IMR-90 (cell line): ENCODE results near the gene LIN52. TPM values are rescaled to one million over a fixed set of nuclear protein-coding genes. Genes with fewer than 3 reads are reported as not detected.
"Not testable (repeated sequence)": the region's sequence is repeated elsewhere in the genome, so short reads cannot be mapped to it uniquely, and the experiment has no call there.

Source experiments
- ATAC-seq: fragments of 200-7000 bp; cut with Tn5 transposase; 2 replicates; pipeline ENCODE4 v1.9.1; 2020; ENCODE audit warnings: low read depth, mild to moderate bottlenecking, moderate library complexity
- BruUV-seq: library from RNA; stranded (reverse); fragments of 400-500 nt; replicated peaks from 2 replicates; lab custom pipeline; 2021; lab: Mats Ljungman, UMichigan
- CTCF ChIA-PET: fragments of 300-600 bp; formaldehyde crosslinking; extraction: SDS; loops from one replicate; lab custom pipeline; 2021; ENCODE audit warnings: antibody characterized with exemption; lab: Yijun Ruan, JAX
- POLR2A ChIA-PET: fragments of 300-600 bp; sonication (Branson Sonifier 250); formaldehyde crosslinking; loops from one replicate; lab custom pipeline; 2022; ENCODE audit warnings: antibody characterized with exemption; ENCODE audit not compliant: unreplicated experiment; lab: Charles Lee
- DNase-seq: peaks from one replicate; pipeline ENCODE4 v3.0.0; 2013
- H2AFZ ChIP-seq: replicated peaks from 2 replicates; pipeline ENCODE3; 2013; ENCODE audit warnings: low read length, mild to moderate bottlenecking; ENCODE audit not compliant: poor library complexity
- H2AK5ac ChIP-seq: 2 replicates; pipeline ENCODE4 v1.6.1; 2013; ENCODE audit warnings: low read depth, low read length, inconsistent platforms
- H2AK9ac ChIP-seq: replicated peaks from 2 replicates; pipeline ENCODE3; 2013; ENCODE audit warnings: mild to moderate bottlenecking, low read depth, low read length, moderate library complexity; ENCODE audit not compliant: poor library complexity
- H2BK120ac ChIP-seq: 2 replicates; pipeline ENCODE4 v1.6.1; 2013; ENCODE audit warnings: low read depth, low read length, inconsistent platforms
- H2BK15ac ChIP-seq: 3 replicates; pipeline ENCODE4 v1.6.1; 2013; ENCODE audit warnings: low read depth, low read length, inconsistent platforms
- H2BK20ac ChIP-seq: 2 replicates; pipeline ENCODE4 v1.6.1; 2013; ENCODE audit warnings: low read depth, mild to moderate bottlenecking, inconsistent platforms, low read length, moderate library complexity
- H2BK5ac ChIP-seq: 2 replicates; pipeline ENCODE4 v1.6.1; 2013; ENCODE audit warnings: mild to moderate bottlenecking, low read depth, low read length, inconsistent platforms; ENCODE audit not compliant: poor library complexity, severe bottlenecking
- H3K14ac ChIP-seq: replicated peaks from 2 replicates; pipeline ENCODE4 v1.6.1; 2013; ENCODE audit warnings: low read depth, low read length, inconsistent platforms
- H3K18ac ChIP-seq: 2 replicates; pipeline ENCODE4 v1.6.1; 2013; ENCODE audit warnings: low read depth, low read length, control low read depth
- H3K23ac ChIP-seq: 2 replicates; pipeline ENCODE4 v1.6.1; 2013; ENCODE audit warnings: low read depth, low read length, inconsistent platforms
- H3K27ac ChIP-seq: 2 replicates; pipeline ENCODE4 v1.5.1; 2013; ENCODE audit warnings: mild to moderate bottlenecking, control low read depth, low read length; ENCODE audit not compliant: insufficient read depth
- H3K27me3 ChIP-seq: 2 replicates; pipeline ENCODE4 v1.6.1; 2013; ENCODE audit warnings: low read length; ENCODE audit not compliant: control insufficient read depth, insufficient read depth
- H3K36me3 ChIP-seq: 2 replicates; pipeline ENCODE4 v1.6.1; 2013; ENCODE audit warnings: low read length, mixed read lengths; ENCODE audit not compliant: control insufficient read depth, insufficient read depth
- H3K4ac ChIP-seq: 2 replicates; pipeline ENCODE4 v1.6.1; 2013; ENCODE audit warnings: low read depth, low read length, inconsistent platforms
- H3K4me1 ChIP-seq: 2 replicates; pipeline ENCODE4 v1.6.1; 2013; ENCODE audit warnings: low read length, mixed read lengths; ENCODE audit not compliant: control insufficient read depth, insufficient read depth
- H3K4me2 ChIP-seq: 2 replicates; pipeline ENCODE4 v1.6.1; 2013; ENCODE audit warnings: low read depth, mild to moderate bottlenecking, control low read depth, low read length, moderate library complexity
- H3K4me3 ChIP-seq: 2 replicates; pipeline ENCODE4 v1.5.1; 2013; ENCODE audit warnings: low read depth, mild to moderate bottlenecking, control low read depth, low read length, moderate library complexity; ENCODE audit not compliant: insufficient read depth
- H3K56ac ChIP-seq: 2 replicates; pipeline ENCODE4 v1.6.1; 2013; ENCODE audit warnings: low read length, inconsistent platforms; ENCODE audit not compliant: insufficient read depth; ENCODE audit errors: extremely low read depth
- H3K79me1 ChIP-seq, 2 experiments: 2 replicates each; pipeline ENCODE4 v1.6.1; 2013; ENCODE audit warnings: low read length in 2 of 2, inconsistent platforms in 1 of 2, low read depth in 1 of 2
- H3K9ac ChIP-seq: 2 replicates; pipeline ENCODE4 v1.6.1; 2013; ENCODE audit warnings: low read depth, low read length, control low read depth
- H3K9me1 ChIP-seq: 2 replicates; pipeline ENCODE4 v1.6.1; 2013; ENCODE audit warnings: low read length, inconsistent platforms; ENCODE audit not compliant: insufficient read depth
- H3K9me3 ChIP-seq: 2 replicates; pipeline ENCODE4 v1.6.1; 2013; ENCODE audit warnings: low read length; ENCODE audit not compliant: control insufficient read depth, insufficient read depth
- H4K20me1 ChIP-seq: 2 replicates; pipeline ENCODE4 v1.6.1; 2013; ENCODE audit warnings: low read length, inconsistent platforms; ENCODE audit not compliant: insufficient read depth
- H4K5ac ChIP-seq: 2 replicates; pipeline ENCODE4 v1.6.1; 2013; ENCODE audit warnings: mild to moderate bottlenecking, low read depth, low read length, control low read depth
- H4K8ac ChIP-seq, 2 experiments: 2 replicates each; pipeline ENCODE4 v1.6.1; 2013; ENCODE audit warnings: low read depth in 2 of 2, low read length in 2 of 2, control low read depth in 1 of 2, inconsistent platforms in 1 of 2
- H4K91ac ChIP-seq: 2 replicates; pipeline ENCODE4 v1.6.1; 2013; ENCODE audit warnings: low read depth, low read length, inconsistent platforms; ENCODE audit not compliant: insufficient read depth
- CTCF ChIP-seq: conservative IDR thresholded peaks from 2 replicates; pipeline ENCODE4 v1.5.1; 2012; ENCODE audit warnings: mild to moderate bottlenecking, low read depth, low read length, improper control_type of control experiment
- RAD21 ChIP-seq: IDR thresholded peaks from 2 replicates; pipeline ENCODE4 v1.6.1; 2012; ENCODE audit warnings: low read length, improper control_type of control experiment
- SMC3 ChIP-seq: fragments of 150-350 bp; IDR thresholded peaks from 2 replicates; pipeline ENCODE4 v1.6.1; 2016; ENCODE audit warnings: low read depth, mild to moderate bottlenecking, antibody characterized with exemption, low read length, moderate library complexity
- WGBS, 2 experiments: methylation state at CpG; one replicate each; pipeline versions ENCODE4 v1.1.5 to v1.1.7; 2013; ENCODE audit warnings: missing lambda C conversion rate in 2 of 2; ENCODE audit not compliant: insufficient read length in 1 of 2; ENCODE audit errors: extremely low coverage in 2 of 2; 5-methylcytosine and 5-hydroxymethylcytosine counted together
- dilution Hi-C: fragments of 300-500 bp; cut with HindIII; formaldehyde crosslinking; loops from one replicate; pipeline ENCODE4 v1.14.3; 2018; ENCODE audit warnings: low sequenced_read_pairs; ENCODE audit not compliant: unreplicated experiment
- in situ Hi-C: fragments of 300-500 bp; cut with MboI; formaldehyde crosslinking; loops from 3 replicates; pipeline ENCODE4 v1.14.3; 2019; ENCODE audit warnings: low sequenced_read_pairs, inconsistent platforms, mixed read lengths
- intact Hi-C: fragments of 100-400 bp; cut with micrococcal nuclease; formaldehyde crosslinking; loops from 2 replicates; pipeline ENCODE4 v1.10.0; 2022
- polyA plus RNA-seq, 3 experiments: library from polyadenylated mRNA; depleted of rRNA; stranded (reverse); fragments of >200 nt; gene quantifications; 2 replicates each; pipeline ENCODE4 v1.2.3, GENCODE V29; 2012; ENCODE audit warnings: low replicate concordance in 1 of 3
- total RNA-seq: library from RNA; depleted of rRNA; stranded (reverse); fragments of >200 nt; gene quantifications from 2 replicates; pipeline ENCODE4 v1.2.3, GENCODE V29; 2012

LIN52 gene
- total and polyA plus RNA-seq, 2 of the 4 experiments (the other 2 are of a cell fraction): 6.1 to 11.5 TPM

GRCh38 chr14:74111395-74112216, 26.9 kb downstream of the LIN52 start:
- intact Hi-C loops: loop anchor here (1.0 to 10.0 kb wide), 3 partner anchors 140 to 363 kb away; no protein-coding TSS in a partner anchor
- H2BK20ac ChIP-seq, BruUV-seq, H3K36me3 ChIP-seq, H2AK5ac ChIP-seq, H2BK120ac ChIP-seq, H3K9ac ChIP-seq, H3K23ac ChIP-seq, H3K9me1 ChIP-seq, H3K27ac ChIP-seq, H2BK5ac ChIP-seq, H3K9me3 ChIP-seq, H3K18ac ChIP-seq, dilution Hi-C loops, H3K27me3 ChIP-seq, H4K8ac ChIP-seq, H3K4me2 ChIP-seq, H3K56ac ChIP-seq, H3K4me3 ChIP-seq, H4K5ac ChIP-seq, H3K14ac ChIP-seq, H2AFZ ChIP-seq, POLR2A ChIA-PET, H4K91ac ChIP-seq, H3K79me1 ChIP-seq, H4K20me1 ChIP-seq, H3K4me1 ChIP-seq, H2BK15ac ChIP-seq, H2AK9ac ChIP-seq, H3K4ac ChIP-seq: not testable (repeated sequence)
- DNase-seq (peak; percentile 69), ATAC-seq (peak; percentile 90)
- in situ Hi-C loops: loop anchor here (5.0 kb wide), 1 partner anchor 141 kb away; no protein-coding TSS in a partner anchor
- 91% methylated on average over 4 of the region's 13 CpGs; no CpG with 5 or more reads in 1 of the 2 experiments for WGBS, 2 experiments
- CTCF ChIA-PET: interaction anchor here (0.6 to 1.1 kb wide), 8 partner anchors 9 to 559 kb away, joined by 3 to 8 read pairs (median 4); no protein-coding TSS in a partner anchor
- peak; percentile 81 for TF ChIP-seq CTCF
- peak; percentile 56; the same call in 1 of the 2 replicates for TF ChIP-seq SMC3
- peak; percentile 78 for TF ChIP-seq RAD21

- no CpG with 5 or more reads among the region's 5 CpGs for WGBS, 2 experiments
- H3K4ac ChIP-seq, H3K9ac ChIP-seq, H4K91ac ChIP-seq, H4K5ac ChIP-seq, H2AK5ac ChIP-seq, H2BK5ac ChIP-seq, H4K20me1 ChIP-seq, H3K36me3 ChIP-seq, H3K14ac ChIP-seq, H3K27me3 ChIP-seq, H3K4me1 ChIP-seq, H2BK15ac ChIP-seq, H3K4me3 ChIP-seq, H3K9me3 ChIP-seq, POLR2A ChIA-PET, CTCF ChIA-PET, H2BK120ac ChIP-seq, H3K23ac ChIP-seq, H3K4me2 ChIP-seq, dilution Hi-C loops, H3K79me1 ChIP-seq, H3K56ac ChIP-seq, BruUV-seq, H3K27ac ChIP-seq, in situ Hi-C loops, H4K8ac ChIP-seq, H3K9me1 ChIP-seq, H2AFZ ChIP-seq, DNase-seq, H2BK20ac ChIP-seq, H2AK9ac ChIP-seq, ATAC-seq, H3K18ac ChIP-seq, intact Hi-C loops: not testable (repeated sequence)
Observed at GRCh38 chr14:74125487-74125886, 40.7 kb downstream of the LIN52 start.
